ENCODE results near the gene NRARP. TPM values are rescaled to one million over a fixed set of nuclear protein-coding genes. Genes with fewer than 3 reads are reported as not detected.

NRARP gene
- total RNA-seq, 1 experiment from 2014 or later, result 22.2 TPM

DNA sequence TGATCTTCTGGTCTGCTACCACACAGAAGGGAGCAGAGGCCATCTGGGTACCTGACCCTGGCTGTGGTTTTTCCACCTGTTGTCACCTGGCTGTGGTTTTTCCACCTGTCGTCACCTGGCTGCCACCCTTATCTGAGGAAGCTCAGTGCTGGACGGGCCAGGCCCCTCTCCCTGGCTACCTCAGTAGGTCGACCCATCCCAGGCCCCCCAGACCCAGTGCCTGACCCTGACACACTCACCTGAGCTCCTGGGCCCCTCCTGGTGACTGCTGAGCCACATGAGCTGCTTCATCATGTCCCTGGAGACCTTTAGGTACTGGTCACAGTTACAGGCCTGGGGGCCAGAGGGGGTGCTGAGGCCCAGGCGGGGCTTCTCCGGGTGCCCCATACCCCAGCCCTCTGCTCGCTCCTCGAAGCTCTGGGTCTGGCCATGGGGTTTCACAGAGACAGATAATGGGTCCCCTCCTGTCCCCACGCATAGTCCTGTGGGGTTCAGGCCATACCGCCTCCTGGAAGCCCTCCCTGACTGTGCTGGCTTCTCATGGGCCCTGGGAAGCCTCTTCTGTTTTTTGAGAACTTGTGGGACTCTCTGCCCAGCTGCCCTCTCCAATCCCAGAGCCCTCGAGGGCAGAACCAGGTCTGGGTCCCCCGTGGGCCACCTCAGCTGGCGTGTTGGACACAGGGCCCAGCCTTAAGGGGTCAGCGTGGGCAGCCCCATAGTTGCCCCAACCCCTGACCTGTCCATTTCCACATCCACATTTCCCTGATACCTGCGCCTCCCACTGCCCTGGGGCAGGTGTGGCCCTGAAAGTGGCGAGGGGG lies 7.5 kb upstream of the NRARP start:
- Histone ChIP-seq H2AFZ (ENCODE audit: low read depth, low read length, poor library complexity, severe bottlenecking) (no peak overlapping the region), H3K36me3 (ENCODE audit: control insufficient read depth in 1 of 2, insufficient read depth in 2 of 2, low read length in 2 of 2) (no peaks in the 10 kb centered on the region), H3K4me3 (replicated peaks in 1 of 2; ENCODE audit: low read depth in 1 of 2, low read length in 2 of 2) (no peak overlapping the region), H3K27me3 (ENCODE audit: insufficient read depth, low read length) (no peaks in the 10 kb centered on the region), H3K27ac (ENCODE audit: low read depth, low read length) (no peak overlapping the region), H3K79me2 (ENCODE audit: insufficient read depth, low read length) (no peaks in the 10 kb centered on the region), H3K9me2 (ENCODE audit: insufficient read depth) (no peaks in the 10 kb centered on the region), H3K9me3 (ENCODE audit: control insufficient read depth in 1 of 2, insufficient read depth in 1 of 2, low read depth in 1 of 2, low read length in 2 of 2) (no peaks in the 10 kb centered on the region), H3K9ac (ENCODE audit: low read length) (no peak overlapping the region), H4K20me1 (ENCODE audit: insufficient read depth) (no peaks in the 10 kb centered on the region), H3K4me2 (ENCODE audit: low read length) (no peak overlapping the region), H3K4me1 (ENCODE audit: control insufficient read depth in 1 of 2, insufficient read depth in 2 of 2, low read length in 2 of 2) (peaks cover 24 to 53% of the 10 kb centered on the region in 2 experiments)
- ChIA-PET RAD21 (ENCODE audit: low non-redundant PET in 1 of 2, low total read pairs in 2 of 2, uncharacterized antibody in 2 of 2, unreplicated experiment in 2 of 2) (no interaction called here), POLR2A (interaction anchor here (3.8 kb wide), 1 partner anchor 8 kb away, joined by 24 read pairs; the partner anchor contains the start of gene NRARP), CTCF (interaction anchor here (1.5 to 2.2 kb wide), 2 partner anchors 8 to 23 kb away, joined by 4 to 9 read pairs; partner anchors contain the start of gene NRARP)
- no peak for ATAC-seq
- TF ChIP-seq POLR2A (IDR thresholded peaks at IDR 0.05; ENCODE audit: borderline replicate concordance, extremely low read depth, insufficient read depth, insufficient read length) (no peak), EGR1 (IDR thresholded peaks at IDR 0.05; ENCODE audit: low read depth) (no peak), SP1 (IDR thresholded peaks at IDR 0.05; ENCODE audit: low read depth) (no peak), RAD21 (IDR thresholded peaks at IDR 0.05; ENCODE audit: low read depth) (no peak), ZFX (IDR thresholded peaks at IDR 0.05) (no peak), CBX3 (IDR thresholded peaks at IDR 0.05; ENCODE audit: low read depth) (no peak), JUND (IDR thresholded peaks at IDR 0.05) (no peak), ELF1 (IDR thresholded peaks at IDR 0.05; ENCODE audit: borderline replicate concordance, low read depth) (no peak)
- no peak for DNase-seq (ENCODE audit: low read depth, low spot score)
- no TSS peak for BruUV-seq (replicated peaks)
- intact Hi-C loops (cut with micrococcal nuclease), result no loop called here

DNA sequence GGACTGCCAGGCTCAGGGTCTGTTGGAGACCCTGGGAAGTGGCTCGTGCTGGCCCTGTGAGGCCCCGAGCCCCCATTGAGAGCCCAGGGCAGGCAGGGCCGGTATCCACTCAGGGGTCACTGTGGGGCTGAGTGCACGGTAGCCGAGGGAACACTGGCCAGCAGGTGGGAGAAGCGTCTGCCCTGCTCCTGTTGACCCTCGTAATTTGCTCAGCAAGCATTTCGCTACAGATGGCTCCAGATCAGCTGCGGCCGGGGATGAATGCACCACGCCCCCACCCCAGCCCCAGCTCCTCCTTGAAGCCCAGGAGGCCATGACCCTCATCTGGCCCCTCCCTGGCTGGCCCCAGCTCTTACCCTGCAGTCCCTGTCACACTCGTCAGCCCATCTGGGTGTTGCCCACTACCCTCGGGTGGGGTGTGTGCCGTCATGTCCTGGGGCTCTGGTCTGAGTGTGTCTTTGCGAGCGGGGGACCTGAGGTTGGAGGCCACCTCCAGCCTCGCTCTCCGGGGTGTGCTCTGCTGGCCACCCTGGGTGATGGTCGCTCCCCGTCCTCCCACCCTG lies 6.1 kb upstream of the NRARP start:
- intact Hi-C loops (cut with micrococcal nuclease), result no loop called here
- POLR2A ChIA-PET, result interaction anchor here (1.4 kb wide), 1 partner anchor 8 kb away, joined by 3 read pairs; no protein-coding TSS in a partner anchor
- no peak for ATAC-seq
- no peaks in the 10 kb centered on the region for H3K9me2 ChIP-seq (ENCODE audit: insufficient read depth)
- H3K4me2 ChIP-seq (ENCODE audit: low read length), result no peak overlapping the region
- H3K27me3 ChIP-seq (ENCODE audit: insufficient read depth, low read length), result no peaks in the 10 kb centered on the region
- H2AFZ ChIP-seq (ENCODE audit: low read depth, low read length, poor library complexity, severe bottlenecking), result no peak overlapping the region
- H4K20me1 ChIP-seq (ENCODE audit: insufficient read depth), result no peaks in the 10 kb centered on the region
- CTCF ChIA-PET, result no interaction called here
- H3K9me3 ChIP-seq (ENCODE audit: control insufficient read depth in 1 of 2, insufficient read depth in 1 of 2, low read depth in 1 of 2, low read length in 2 of 2), result no peaks in the 10 kb centered on the region
- no peaks in the 10 kb centered on the region for H3K36me3 ChIP-seq (ENCODE audit: control insufficient read depth in 1 of 2, insufficient read depth in 2 of 2, low read length in 2 of 2)
- no TSS peak for BruUV-seq (replicated peaks)
- H3K27ac ChIP-seq (ENCODE audit: low read depth, low read length), result no peak overlapping the region
- peaks cover 24 to 56% of the 10 kb centered on the region in 2 experiments for H3K4me1 ChIP-seq (ENCODE audit: control insufficient read depth in 1 of 2, insufficient read depth in 2 of 2, low read length in 2 of 2)
- H3K9ac ChIP-seq (ENCODE audit: low read length), result no peak overlapping the region
- RAD21 ChIA-PET (ENCODE audit: low non-redundant PET in 1 of 2, low total read pairs in 2 of 2, uncharacterized antibody in 2 of 2, unreplicated experiment in 2 of 2), result no interaction called here
- no peak for DNase-seq (ENCODE audit: low read depth, low spot score)
- no peak overlapping the region for H3K4me3 ChIP-seq (replicated peaks in 1 of 2; ENCODE audit: low read depth in 1 of 2, low read length in 2 of 2)
- no peaks in the 10 kb centered on the region for H3K79me2 ChIP-seq (ENCODE audit: insufficient read depth, low read length)
- TF ChIP-seq ZNF274 (IDR thresholded peaks at IDR 0.05; ENCODE audit: low read depth, low read length), result no peak
- no peak for TF ChIP-seq JUND (IDR thresholded peaks at IDR 0.05)
- TF ChIP-seq ZFX (IDR thresholded peaks at IDR 0.05), result no peak
- TF ChIP-seq ZBTB33 (IDR thresholded peaks at IDR 0.05; ENCODE audit: extremely low read depth, insufficient replicate concordance, low read length), result no peak
- no peak for TF ChIP-seq ATF3 (IDR thresholded peaks at IDR 0.05)
- no peak for TF ChIP-seq TCF7L2 (IDR thresholded peaks at IDR 0.05; ENCODE audit: borderline replicate concordance, extremely low read depth, insufficient read depth, insufficient read length)
- TF ChIP-seq EZH2phosphoT487 (IDR thresholded peaks at IDR 0.05; ENCODE audit: borderline replicate concordance), result no peak
- TF ChIP-seq CEBPB (IDR thresholded peaks at IDR 0.05; ENCODE audit: low read depth), result no peak
- TF ChIP-seq RAD21 (IDR thresholded peaks at IDR 0.05; ENCODE audit: low read depth), result no peak
- TF ChIP-seq CBX3 (IDR thresholded peaks at IDR 0.05; ENCODE audit: low read depth), result no peak
- no peak for TF ChIP-seq MAX (IDR thresholded peaks at IDR 0.05)
- TF ChIP-seq YY1 (IDR thresholded peaks at IDR 0.05; ENCODE audit: extremely low read depth, insufficient replicate concordance, low read depth, low read length), result no peak
- no peak for TF ChIP-seq SIN3A (IDR thresholded peaks at IDR 0.05; ENCODE audit: low read depth)
- TF ChIP-seq SRF (IDR thresholded peaks at IDR 0.05; ENCODE audit: low read depth), result no peak
- TF ChIP-seq POLR2AphosphoS5 (IDR thresholded peaks at IDR 0.05; ENCODE audit: low read depth, low read length), result no peak
